Measurements from ENCODE around the gene KCNJ1.

Gene KCNJ1

GRCh38 chr11:128886406-128887124 lies 19.5 kb upstream of the KCNJ1 start:
- in situ Hi-C loops (cut with HindIII; ENCODE audit: low sequenced_read_pairs), result loop anchor here (25.0 kb wide), 1 partner anchor 401 kb away; no protein-coding TSS in a partner anchor

- in situ Hi-C loops (cut with HindIII; ENCODE audit: low sequenced_read_pairs), result loop anchor here (25.0 kb wide), 1 partner anchor 402 kb away; no protein-coding TSS in a partner anchor
Observed at GRCh38 chr11:128884703-128885338, 17.7 kb upstream of the KCNJ1 start.

GRCh38 chr11:128884054-128884453 lies 17.0 kb upstream of the KCNJ1 start:
- in situ Hi-C loops (cut with HindIII; ENCODE audit: low sequenced_read_pairs), result loop anchor here (25.0 kb wide), 1 partner anchor 403 kb away; no protein-coding TSS in a partner anchor

- in situ Hi-C loops (cut with HindIII; ENCODE audit: low sequenced_read_pairs), result loop anchor here (25.0 kb wide), 1 partner anchor 405 kb away; no protein-coding TSS in a partner anchor
Observed at GRCh38 chr11:128882451-128882850, 15.4 kb upstream of the KCNJ1 start.

GRCh38 chr11:128881221-128881620 lies 14.1 kb upstream of the KCNJ1 start:
- in situ Hi-C loops (cut with HindIII; ENCODE audit: low sequenced_read_pairs), result loop anchor here (25.0 kb wide), 1 partner anchor 406 kb away; no protein-coding TSS in a partner anchor

- in situ Hi-C loops (cut with HindIII; ENCODE audit: low sequenced_read_pairs), result loop anchor here (5.0 to 25.0 kb wide), 2 partner anchors 67 to 407 kb away; no protein-coding TSS in a partner anchor
Observed at GRCh38 chr11:128879817-128880216, 12.7 kb upstream of the KCNJ1 start.

GRCh38 chr11:128878455-128878854 lies 11.4 kb upstream of the KCNJ1 start:
- in situ Hi-C loops (cut with HindIII; ENCODE audit: low sequenced_read_pairs), result loop anchor here (5.0 to 25.0 kb wide), 2 partner anchors 69 to 409 kb away; no protein-coding TSS in a partner anchor

- in situ Hi-C loops (cut with HindIII; ENCODE audit: low sequenced_read_pairs), result loop anchor here (5.0 to 25.0 kb wide), 2 partner anchors 70 to 410 kb away; no protein-coding TSS in a partner anchor
Observed at GRCh38 chr11:128877726-128878125, 10.6 kb upstream of the KCNJ1 start.

- in situ Hi-C loops (cut with HindIII; ENCODE audit: low sequenced_read_pairs), result loop anchor here (5.0 to 25.0 kb wide), 2 partner anchors 71 to 411 kb away; no protein-coding TSS in a partner anchor
Observed at GRCh38 chr11:128876133-128876650, 9.1 kb upstream of the KCNJ1 start.

GRCh38 chr11:128874427-128874826 lies 7.3 kb upstream of the KCNJ1 start:
- in situ Hi-C loops (cut with HindIII; ENCODE audit: low sequenced_read_pairs), result no loop called here

- in situ Hi-C loops (cut with HindIII; ENCODE audit: low sequenced_read_pairs), result no loop called here
Observed at GRCh38 chr11:128872594-128872993, 5.5 kb upstream of the KCNJ1 start.

- in situ Hi-C loops (cut with HindIII; ENCODE audit: low sequenced_read_pairs), result no loop called here
Observed at GRCh38 chr11:128872094-128872493, 5.0 kb upstream of the KCNJ1 start.

- in situ Hi-C loops (cut with HindIII; ENCODE audit: low sequenced_read_pairs), result no loop called here
Observed at GRCh38 chr11:128871168-128871610, 4.1 kb upstream of the KCNJ1 start.

GRCh38 chr11:128868841-128869671 lies 2.0 kb upstream of the KCNJ1 start:
- in situ Hi-C loops (cut with HindIII; ENCODE audit: low sequenced_read_pairs), result loop anchor here (10.0 kb wide), 1 partner anchor 714 kb away; no protein-coding TSS in a partner anchor

- in situ Hi-C loops (cut with HindIII; ENCODE audit: low sequenced_read_pairs), result loop anchor here (10.0 kb wide), 1 partner anchor 711 kb away; no protein-coding TSS in a partner anchor
Observed at GRCh38 chr11:128865490-128865889, 1.6 kb downstream of the KCNJ1 start.

- in situ Hi-C loops (cut with HindIII; ENCODE audit: low sequenced_read_pairs), result loop anchor here (10.0 kb wide), 1 partner anchor 708 kb away; no protein-coding TSS in a partner anchor
Observed at GRCh38 chr11:128862908-128863660, 4.0 kb downstream of the KCNJ1 start.

GRCh38 chr11:128862406-128862805 lies 4.7 kb downstream of the KCNJ1 start:
- in situ Hi-C loops (cut with HindIII; ENCODE audit: low sequenced_read_pairs), result loop anchor here (10.0 kb wide), 1 partner anchor 708 kb away; no protein-coding TSS in a partner anchor

- in situ Hi-C loops (cut with HindIII; ENCODE audit: low sequenced_read_pairs), result loop anchor here (10.0 kb wide), 1 partner anchor 706 kb away; no protein-coding TSS in a partner anchor
Observed at GRCh38 chr11:128860571-128861361, 6.3 kb downstream of the KCNJ1 start.

All from endothelial cell of hepatic sinusoid (primary cell).